ENCODE data around the gene STC2.

The STC2 gene

GRCh38 chr5:173328844-173329490 is 753 bp upstream of the STC2 start:
- DNase-seq, result no peak

GRCh38 chr5:173327084-173327947 is 898 bp downstream of the STC2 start:
- DNase-seq, result no peak

GRCh38 chr5:173326501-173326960 is 1.7 kb downstream of the STC2 start:
- no peak for DNase-seq

- DNase-seq, result no peak
Observed at GRCh38 chr5:173325091-173325698, 3.0 kb downstream of the STC2 start.

GRCh38 chr5:173324115-173325001 is 3.9 kb downstream of the STC2 start:
- no peak for DNase-seq

- DNase-seq, result no peak
Observed at GRCh38 chr5:173323799-173324114, 4.5 kb downstream of the STC2 start.

- DNase-seq, result no peak
Observed at GRCh38 chr5:173323106-173323798, 5.0 kb downstream of the STC2 start.

- no peak for DNase-seq
Observed at GRCh38 chr5:173321886-173322285, 6.3 kb downstream of the STC2 start.

GRCh38 chr5:173320259-173320658 is 8.0 kb downstream of the STC2 start:
- no peak for DNase-seq

- DNase-seq, result no peak
Observed at GRCh38 chr5:173319646-173320045, 8.6 kb downstream of the STC2 start.

GRCh38 chr5:173318881-173319620 is 9.2 kb downstream of the STC2 start:
- DNase-seq, result no peak

GRCh38 chr5:173318330-173318729 is 9.9 kb downstream of the STC2 start:
- DNase-seq, result no peak

GRCh38 chr5:173317852-173318251 is 10.4 kb downstream of the STC2 start:
- no peak for DNase-seq

- no peak for DNase-seq
Observed at GRCh38 chr5:173317091-173317730, 11.0 kb downstream of the STC2 start.

- no peak for DNase-seq
Observed at GRCh38 chr5:173316339-173317020, 11.7 kb downstream of the STC2 start.

GRCh38 chr5:173315495-173316338 is 12.5 kb downstream of the STC2 start:
- no peak for DNase-seq

- no peak for DNase-seq
Observed at GRCh38 chr5:173314166-173314952, 13.9 kb downstream of the STC2 start.

GRCh38 chr5:173313351-173313801 is 14.8 kb downstream of the STC2 start:
- DNase-seq, result no peak

- DNase-seq, result no peak
Observed at GRCh38 chr5:173312821-173313220, 15.4 kb downstream of the STC2 start.

All from stimulated activated CD4-positive, alpha-beta T cell treated with anti-CD3 and anti-CD28 coated beads, Interleukin-12 subunit alpha, Interleukin-12 subunit beta, amount 100 ng/mL, for 4 hours (primary cell).